NCI-H1694 (cell line): ENCODE results near the gene PKD1.

Source experiments
- DNase-seq: peaks from one replicate; lab custom pipeline; 2025; lab: John Stamatoyannopoulos, UW

The PKD1 gene

GRCh38 chr16:2135770-2136490 is at the start of gene PKD1:
Gene PKD1 (minus strand): TSS chr16:2135898. CDS start chr16:2135689, 209 bp downstream.
- DNase-seq: peak; percentile 46

DNA sequence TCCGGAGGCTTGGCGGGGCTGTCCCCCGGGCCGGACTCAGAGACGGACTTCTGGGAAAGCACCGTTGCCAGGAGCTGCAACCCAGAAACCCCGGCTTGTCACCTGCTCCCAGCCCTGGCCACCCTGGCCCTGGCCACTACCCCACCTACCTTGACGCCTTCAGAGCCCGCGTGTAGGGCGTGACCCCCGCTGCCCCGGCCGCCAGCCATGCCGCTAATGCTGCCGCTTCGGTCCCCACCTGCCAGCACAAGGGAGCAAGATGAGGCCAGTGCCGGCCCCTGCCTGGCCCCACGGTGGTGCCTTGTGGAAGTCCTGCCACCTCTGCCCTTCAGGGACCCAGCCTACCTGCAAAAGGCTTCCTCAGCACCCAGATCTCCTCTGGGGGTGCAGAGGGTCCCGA is 49.3 kb upstream of the PKD1 start:
- DNase-seq: no peak

DNA sequence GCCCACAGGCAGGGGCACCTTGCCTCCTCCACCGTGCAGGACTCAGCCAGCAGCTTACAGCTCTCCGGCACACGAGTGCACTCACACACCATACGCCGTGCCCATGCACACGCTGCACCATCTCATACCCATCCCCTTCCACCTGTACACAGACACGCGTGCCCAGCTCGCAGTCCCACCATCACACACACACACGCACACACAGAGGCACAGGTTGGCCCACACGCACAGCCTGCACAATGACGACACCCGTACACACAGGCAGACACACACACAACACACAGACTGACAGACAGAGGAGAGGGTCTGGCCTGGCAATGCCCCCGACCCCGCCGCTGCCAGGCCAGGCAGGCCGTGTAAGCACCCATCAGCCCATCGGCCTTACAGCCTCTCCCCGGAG is 48.6 kb upstream of the PKD1 start:
- DNase-seq: no peak

DNA sequence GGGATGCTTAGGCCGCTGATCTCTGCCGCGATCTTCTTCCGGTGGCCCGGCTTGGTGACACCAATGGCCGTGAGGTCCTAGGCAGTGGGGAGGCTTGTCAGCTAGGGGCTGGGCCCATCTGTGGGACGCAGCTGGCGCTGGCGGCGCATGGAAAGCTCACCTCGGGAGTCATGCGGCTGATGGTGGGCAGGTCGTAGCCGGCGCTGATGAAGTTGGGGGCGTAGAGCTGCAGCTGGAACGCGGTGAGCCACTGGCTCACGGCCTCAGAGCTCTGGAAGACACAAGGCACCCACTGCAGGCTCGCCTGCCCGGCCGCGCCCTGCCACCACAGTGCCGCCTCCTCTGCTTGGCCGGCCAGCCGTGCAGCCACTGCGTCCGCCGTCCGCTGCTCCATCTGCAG is 48.0 kb upstream of the PKD1 start:
- no peak for DNase-seq

- no peak for DNase-seq
These were observed 46.3 kb upstream of the PKD1 start for GRCh38 chr16:2181952-2182351.

DNA sequence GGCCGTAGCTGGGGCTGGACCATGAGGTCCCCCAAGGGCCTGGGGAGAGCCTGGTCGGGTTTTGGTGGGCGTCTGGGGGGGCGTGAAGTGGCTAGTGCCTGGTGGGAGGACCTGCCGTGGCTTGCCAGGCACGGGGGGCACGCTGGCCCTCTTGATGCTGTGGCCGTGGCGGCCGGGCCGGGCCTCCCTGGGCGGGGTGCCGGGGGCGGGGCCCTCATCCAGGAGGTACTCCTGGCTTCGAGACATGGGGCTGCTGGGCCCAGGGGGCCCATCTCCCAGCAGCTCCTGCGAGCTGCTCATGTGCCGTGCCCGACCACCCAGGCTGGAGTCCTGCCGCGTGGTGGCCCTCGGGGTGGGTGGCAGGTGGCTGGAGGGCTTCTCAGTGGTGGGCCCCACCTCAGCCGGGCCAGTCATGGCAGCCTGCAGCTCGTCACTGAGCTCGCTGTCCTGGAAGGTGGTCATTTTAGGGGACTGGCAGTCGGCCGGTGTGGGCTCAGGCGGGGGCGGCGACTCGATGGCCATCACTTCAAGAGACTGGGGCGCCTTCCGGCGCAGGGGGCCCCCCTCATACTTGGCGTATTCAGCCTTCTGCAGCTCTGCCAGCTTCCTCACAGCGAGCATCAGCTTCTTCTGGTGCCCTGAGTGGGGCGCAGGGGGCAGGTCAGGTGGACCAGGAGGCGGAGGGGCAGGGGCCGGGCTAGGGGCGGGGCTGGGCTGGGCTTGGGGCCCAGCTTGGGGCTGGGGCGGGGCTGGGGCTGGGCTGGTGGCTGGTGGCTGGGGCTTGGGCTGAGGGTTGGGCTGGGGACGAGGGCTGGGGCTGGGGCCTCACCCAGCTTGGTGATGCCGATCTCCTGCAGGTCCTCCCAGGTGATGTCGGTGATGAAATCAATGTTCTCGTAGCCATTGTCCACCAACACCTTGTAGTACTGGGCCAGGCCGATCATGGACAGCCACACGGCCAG is 45.5 kb upstream of the PKD1 start:
- no peak for DNase-seq

- DNase-seq: no peak
These were observed 44.8 kb upstream of the PKD1 start for GRCh38 chr16:2180461-2180860.

GRCh38 chr16:2179576-2179975 is 43.9 kb upstream of the PKD1 start:
- DNase-seq: no peak

DNA sequence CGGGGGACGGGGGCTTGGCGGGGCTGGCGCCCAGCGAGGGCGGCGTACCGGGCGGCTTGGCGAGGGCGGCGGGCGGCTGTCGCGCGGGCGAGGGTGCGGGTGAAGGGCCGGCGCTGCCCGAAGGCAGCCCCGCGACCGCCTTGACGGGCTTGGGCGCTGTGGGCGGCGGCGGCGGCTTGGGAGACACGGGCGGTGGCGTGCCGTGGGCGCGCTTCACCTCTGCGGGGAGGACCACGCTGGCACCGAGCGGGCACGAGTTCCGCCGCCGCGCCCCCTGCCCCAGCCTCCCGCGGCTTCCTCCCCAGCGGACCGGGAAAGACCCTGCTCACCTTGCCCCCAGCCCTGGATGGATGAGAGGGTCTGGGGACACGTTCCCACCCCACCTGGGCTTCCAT is 43.4 kb upstream of the PKD1 start:
- DNase-seq: no peak

DNA sequence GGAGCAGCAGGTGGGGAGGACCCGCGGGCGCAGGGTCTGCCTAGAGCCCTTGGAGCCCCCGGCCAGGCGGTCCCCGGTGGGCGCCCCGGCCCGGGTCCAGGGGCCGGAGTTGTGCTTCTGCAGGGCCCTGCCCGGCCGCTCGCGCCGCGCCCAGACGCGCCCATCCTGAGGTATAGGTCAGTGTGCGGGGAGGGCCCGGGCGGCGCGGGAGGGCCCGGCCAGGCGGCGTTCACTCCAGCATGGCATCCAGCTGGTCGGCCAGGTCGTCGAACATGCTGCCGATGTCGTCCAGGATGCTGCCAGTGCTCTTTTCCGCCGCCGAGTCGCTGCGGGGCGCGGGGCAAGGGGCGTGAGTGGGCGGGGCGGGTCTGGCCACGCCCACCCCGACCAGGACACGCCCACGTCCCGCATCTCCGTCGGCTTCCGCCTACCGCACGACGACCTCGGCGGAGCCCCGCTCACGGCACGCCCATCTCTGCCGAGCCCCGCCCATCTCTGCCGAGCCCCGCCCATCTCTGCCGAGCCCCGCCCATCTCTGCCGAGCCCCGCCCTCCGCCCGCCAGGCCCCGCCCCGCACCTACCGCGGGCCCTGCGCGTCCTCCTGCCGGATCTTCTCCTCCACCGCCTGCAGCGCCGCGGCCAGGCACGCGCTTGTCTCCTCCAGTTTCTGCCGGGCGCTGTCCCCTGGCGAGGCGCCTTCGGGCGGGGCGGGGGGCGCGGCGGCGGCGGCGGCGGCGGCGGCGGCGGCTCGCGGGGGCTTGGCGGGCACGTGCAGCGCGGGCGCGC is 42.8 kb upstream of the PKD1 start:
- no peak for DNase-seq

DNA sequence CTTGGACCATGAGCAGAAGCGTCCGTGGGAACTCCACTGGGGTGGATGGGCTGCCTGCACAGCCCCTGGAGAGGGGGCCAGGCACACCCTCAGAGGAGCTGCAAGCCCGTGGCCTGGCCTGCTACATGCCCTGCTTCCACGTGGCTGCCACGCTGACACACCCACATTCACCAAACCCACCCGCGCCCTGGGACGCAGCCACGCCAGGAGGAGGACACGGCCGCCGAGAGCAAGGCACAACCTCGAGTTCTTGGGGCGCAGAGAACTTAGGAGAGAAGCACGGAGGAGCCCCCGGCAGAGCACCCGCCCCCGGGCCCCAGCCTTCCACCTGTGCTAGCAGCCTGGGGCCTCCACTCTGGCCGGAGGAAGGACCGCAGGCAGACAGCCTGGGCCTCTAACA is 41.9 kb upstream of the PKD1 start:
- no peak for DNase-seq

GRCh38 chr16:2177101-2177500 is 41.4 kb upstream of the PKD1 start:
- DNase-seq: no peak

DNA sequence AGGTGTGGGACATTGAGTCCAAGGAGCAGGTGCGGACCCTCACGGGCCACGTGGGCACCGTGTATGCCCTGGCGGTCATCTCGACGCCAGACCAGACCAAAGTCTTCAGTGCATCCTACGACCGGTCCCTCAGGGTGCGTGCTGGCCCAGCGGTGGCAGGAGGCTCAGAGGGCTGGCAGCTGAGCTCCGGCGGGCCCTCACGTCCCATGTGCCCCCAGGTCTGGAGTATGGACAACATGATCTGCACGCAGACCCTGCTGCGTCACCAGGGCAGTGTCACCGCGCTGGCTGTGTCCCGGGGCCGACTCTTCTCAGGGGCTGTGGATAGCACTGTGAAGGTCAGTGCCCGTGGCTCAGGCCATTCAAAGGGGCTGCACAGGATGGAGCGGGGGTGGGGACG is 40.3 kb upstream of the PKD1 start:
- no peak for DNase-seq

DNA sequence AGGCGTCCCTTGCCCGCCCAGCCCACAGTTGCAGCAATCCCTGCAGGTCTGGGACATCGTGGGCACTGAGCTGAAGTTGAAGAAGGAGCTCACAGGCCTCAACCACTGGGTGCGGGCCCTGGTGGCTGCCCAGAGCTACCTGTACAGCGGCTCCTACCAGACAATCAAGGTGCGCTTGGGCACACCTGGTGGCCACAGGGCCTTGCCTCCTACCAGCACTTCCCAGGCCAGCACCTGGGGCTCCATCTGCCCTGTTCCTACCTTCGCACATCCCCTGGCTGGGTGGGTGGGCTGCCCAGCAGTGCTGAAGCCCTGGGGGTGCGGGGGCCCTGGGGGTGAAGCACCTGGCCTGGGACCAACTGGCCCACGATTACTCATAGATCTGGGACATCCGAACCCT is 39.8 kb upstream of the PKD1 start:
- no peak for DNase-seq

DNA sequence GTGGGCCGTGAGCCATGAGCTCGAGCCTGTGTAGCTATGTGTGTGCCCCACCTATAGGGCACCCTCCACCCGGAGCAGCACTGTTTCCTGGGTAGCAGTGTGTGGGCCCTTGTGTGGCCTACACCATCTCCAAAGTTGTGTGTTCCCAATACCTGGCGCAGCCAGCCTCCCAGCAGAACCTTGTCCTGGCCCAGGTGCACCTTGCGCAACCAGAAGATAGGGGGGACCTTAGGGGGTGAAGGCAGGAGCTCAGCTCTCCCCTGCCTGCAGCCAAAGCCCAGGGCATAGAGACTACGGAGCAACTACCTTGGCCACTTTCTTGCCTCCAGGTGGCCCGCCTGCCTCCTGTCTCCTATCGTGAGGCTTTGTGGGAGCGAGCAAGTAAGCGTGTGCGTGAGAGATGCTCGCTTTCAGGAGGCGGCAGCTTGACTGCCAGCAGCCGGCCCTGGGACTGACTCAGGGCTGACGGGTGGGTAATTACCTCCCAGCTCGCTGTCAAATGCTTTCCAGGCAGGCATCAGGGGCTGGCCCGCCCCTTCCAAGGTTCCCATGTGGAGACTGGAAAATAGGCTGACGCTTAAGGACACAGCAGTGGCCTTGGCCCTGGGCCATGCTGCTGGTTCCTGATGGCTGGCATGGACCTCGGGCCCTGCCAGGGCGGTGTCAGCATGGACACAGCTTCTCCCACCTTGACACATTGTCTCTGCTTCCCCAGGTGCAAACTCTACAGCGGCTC is 38.9 kb upstream of the PKD1 start:
- no peak for DNase-seq

DNA sequence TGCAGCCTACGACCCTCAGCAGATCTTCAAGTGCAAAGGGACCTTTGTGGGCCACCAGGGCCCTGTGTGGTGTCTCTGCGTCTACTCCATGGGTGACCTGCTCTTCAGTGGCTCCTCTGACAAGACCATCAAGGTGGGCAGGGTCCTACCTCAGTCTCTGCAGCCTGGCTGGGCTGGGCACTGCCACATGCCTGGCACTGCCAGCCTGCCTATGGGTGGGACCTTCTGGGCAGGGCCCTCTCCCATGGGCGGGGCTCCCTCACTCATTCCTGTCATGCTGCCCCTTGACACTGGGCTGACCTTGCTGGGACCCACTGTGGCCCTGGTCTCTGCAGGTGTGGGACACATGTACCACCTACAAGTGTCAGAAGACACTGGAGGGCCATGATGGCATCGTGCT is 38.2 kb upstream of the PKD1 start:
- DNase-seq: no peak

DNA sequence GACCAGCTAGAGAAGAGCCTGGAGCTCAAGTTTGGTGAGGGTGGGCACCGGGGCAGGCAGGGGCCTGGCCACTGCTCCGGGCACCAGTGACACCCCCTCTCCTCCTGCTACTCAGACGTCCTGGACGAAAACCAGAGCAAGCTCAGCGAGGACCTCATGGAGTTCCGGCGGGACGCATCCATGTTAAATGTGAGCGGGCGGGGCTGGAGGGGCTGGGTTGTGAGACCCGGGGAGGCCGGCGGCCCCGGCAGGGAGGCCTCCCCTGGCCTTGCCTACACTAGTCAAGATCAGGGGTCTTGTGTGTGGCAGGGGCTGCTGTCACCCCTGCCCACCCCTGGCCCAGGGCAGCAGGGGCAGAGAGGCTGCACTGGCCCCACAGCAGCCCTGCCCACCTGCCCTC is 37.7 kb upstream of the PKD1 start:
- no peak for DNase-seq

DNA sequence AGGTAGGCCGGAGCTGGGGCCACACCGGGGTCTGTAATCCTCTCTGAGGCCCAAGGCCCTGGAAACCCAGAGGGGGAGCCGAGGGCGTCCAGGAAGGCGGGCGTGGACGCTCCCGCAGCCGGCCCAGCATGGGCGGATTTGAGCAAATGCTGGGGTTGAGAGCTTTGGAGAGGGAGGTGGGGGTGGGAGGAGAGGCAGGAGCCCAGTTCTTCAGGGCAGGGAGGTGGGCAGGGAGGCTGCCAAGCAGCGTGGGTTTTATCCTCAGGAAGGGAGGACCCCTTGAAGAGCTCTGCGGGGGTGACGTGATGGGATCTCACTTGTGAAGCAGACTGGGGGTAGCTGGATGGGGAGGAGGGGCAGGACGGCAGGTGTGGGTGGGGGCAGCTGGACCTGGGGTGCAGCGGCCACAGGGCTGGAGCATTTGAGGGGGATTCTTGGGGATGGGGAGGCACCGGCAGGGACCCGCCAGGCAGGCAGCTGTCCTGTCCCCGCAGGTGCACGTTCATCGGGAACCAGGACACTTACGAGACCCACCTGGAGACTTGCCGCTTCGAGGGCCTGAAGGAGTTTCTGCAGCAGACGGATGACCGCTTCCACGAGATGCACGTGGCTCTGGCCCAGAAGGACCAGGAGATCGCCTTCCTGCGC is 37.1 kb upstream of the PKD1 start:
- DNase-seq: no peak

DNA sequence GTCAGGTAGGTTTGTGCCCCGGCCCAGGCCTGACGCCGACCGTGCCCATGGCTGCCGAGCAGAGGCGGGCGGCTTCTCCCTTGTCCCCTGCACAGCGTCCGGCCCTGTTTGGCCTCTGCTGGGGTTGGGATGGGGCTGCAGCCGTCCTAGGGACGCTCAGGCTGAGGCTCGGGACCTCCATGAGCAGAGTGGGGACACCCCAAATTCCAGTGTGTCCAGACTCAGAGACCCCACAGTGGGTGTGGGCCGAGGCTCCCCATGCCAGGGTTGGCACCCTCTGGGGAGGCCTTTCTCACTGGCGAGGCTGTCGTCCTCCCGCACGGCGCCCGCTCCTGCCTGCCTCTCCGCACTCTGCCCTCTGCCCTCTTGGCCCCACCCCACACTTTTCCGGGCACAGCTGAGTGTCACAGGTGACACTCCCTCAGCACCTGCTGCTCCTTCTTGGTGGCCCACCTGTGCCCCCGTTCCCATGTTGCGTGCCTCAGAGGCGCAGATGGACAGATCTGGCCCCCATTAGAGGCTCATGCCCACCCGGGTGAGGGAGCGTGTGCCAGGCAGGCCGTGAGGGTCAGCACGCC is 36.0 kb upstream of the PKD1 start:
- no peak for DNase-seq

GRCh38 chr16:2170587-2171435 is 35.1 kb upstream of the PKD1 start:
- no peak for DNase-seq
